Thyroid gland (tissue), 4 donors: ENCODE results near the gene FXYD6.

Source experiments
- CTCF ChIP-seq, 6 experiments: fragments of 200-600 bp in 3 of 6; fragments of 450-650 bp in 3 of 6; sonication (generic) in 3 of 6; IDR thresholded peaks; one replicate each; pipeline ENCODE4 v1.5.1; 2016 to 2019; ENCODE audit warnings: antibody characterized with exemption in 6 of 6, mild to moderate bottlenecking in 2 of 6, inconsistent platforms in 1 of 6, moderate library complexity in 1 of 6
- POLR2A ChIP-seq, 2 donors: fragments of 450-650 bp; IDR thresholded peaks; one replicate each; pipeline ENCODE4 v1.6.1; 2017; ENCODE audit warnings: antibody characterized with exemption in 2 of 2, mild to moderate bottlenecking in 2 of 2, moderate library complexity in 1 of 2

GRCh38 chr11:117833401-117833891, 43.0 kb downstream of the FXYD6 start:
- no peak for TF ChIP-seq CTCF (IDR thresholded peaks at IDR 0.05)
- no peak for TF ChIP-seq POLR2A (IDR thresholded peaks at IDR 0.05)
